ENCODE measurements around the gene LY6G6F. TPM values are rescaled to one million over a fixed set of nuclear protein-coding genes. Genes with fewer than 3 reads are reported as not detected.
A peak's percentile ranks its signal among the peaks of the same experiment; 100 is the strongest.

Gene LY6G6F
- total RNA-seq, 4 donors from 2014 or later: not detected

- Histone ChIP-seq H3K36me3 (peaks cover 0 to 76% (median 5%) of the 10 kb centered on the region in 3 donors), H3K27me3 (no peaks in the 10 kb centered on the region), H3K9me3 (no peaks in the 10 kb centered on the region), H3K4me3 (no peak overlapping the region), H3K4me1 (peaks cover 0 to 30% (median 13%) of the 10 kb centered on the region in 4 donors), H3K27ac (no peak overlapping the region)
- WGBS, 2 donors: 38 to 57% methylated on average over 3 of the region's 3 CpGs
- no peak for TF ChIP-seq EP300 (IDR thresholded peaks at IDR 0.05)
- no peak for TF ChIP-seq CTCF (IDR thresholded peaks at IDR 0.05)
- TF ChIP-seq POLR2A (IDR thresholded peaks at IDR 0.05): no peak
- no peak for DNase-seq (ENCODE audit: low spot score in 2 of 2)
Measured at GRCh38 chr6:31697555-31697954, 9.1 kb upstream of the LY6G6F start.

DNA sequence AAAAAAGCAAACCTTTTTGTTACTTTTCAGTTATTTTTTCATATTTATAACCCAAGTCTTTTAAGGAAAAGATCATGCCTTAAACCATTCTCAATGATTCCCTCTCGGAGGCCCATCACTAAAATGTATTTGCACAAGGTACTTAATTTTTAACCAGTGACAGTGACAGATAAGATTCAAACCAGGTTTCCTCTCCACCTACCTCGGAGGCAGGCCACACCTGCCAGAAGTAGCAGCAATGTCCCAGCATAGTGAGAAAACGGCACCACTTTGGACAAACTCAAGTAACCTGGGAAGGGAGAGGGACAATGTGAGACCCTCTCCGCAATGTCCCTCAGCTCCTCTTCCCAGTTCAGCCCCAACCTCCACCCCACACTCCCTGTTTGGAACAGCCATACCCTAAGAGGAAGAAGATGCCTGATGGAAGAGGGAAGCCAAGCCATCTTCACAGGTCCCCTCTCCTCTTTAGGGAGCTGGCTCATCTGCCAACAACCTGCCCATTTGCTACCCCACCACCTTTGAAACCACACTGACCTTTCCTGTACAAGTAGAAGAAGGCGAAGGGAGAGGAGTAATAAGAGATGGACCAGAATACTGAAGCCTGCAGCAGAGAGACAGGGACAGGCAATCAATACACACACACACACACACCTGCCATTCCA lies 5.8 kb upstream of the LY6G6F start:
- no peaks in the 10 kb centered on the region for H3K27me3 ChIP-seq
- peaks cover 0 to 38% (median 16%) of the 10 kb centered on the region in 4 donors for H3K4me1 ChIP-seq
- no peak for DNase-seq (ENCODE audit: low spot score in 2 of 2)
- H3K27ac ChIP-seq: peak overlapping the region in 1 of 4 donors; percentile 98
- 86 to 88% methylated on average over 5 of the region's 5 CpGs for WGBS, 2 donors
- no peaks in the 10 kb centered on the region for H3K9me3 ChIP-seq
- H3K4me3 ChIP-seq: no peak overlapping the region
- peaks cover 0 to 43% (median 5%) of the 10 kb centered on the region in 3 donors for H3K36me3 ChIP-seq
- TF ChIP-seq EP300 (IDR thresholded peaks at IDR 0.05) (no peak), CTCF (IDR thresholded peaks at IDR 0.05) (no peak), POLR2A (IDR thresholded peaks at IDR 0.05) (no peak)

- Histone ChIP-seq H3K36me3 (peaks cover 0 to 33% (median 0%) of the 10 kb centered on the region in 3 donors), H3K9me3 (no peaks in the 10 kb centered on the region), H3K4me1 (peaks cover 0 to 38% (median 16%) of the 10 kb centered on the region in 4 donors), H3K27me3 (no peaks in the 10 kb centered on the region), H3K27ac (peak overlapping the region; percentile 89 to 98 (median 96)), H3K4me3 (peak overlapping the region; percentile 61 to 92 (median 76))
- DNase-seq (ENCODE audit: low spot score in 2 of 2): no peak
- TF ChIP-seq CTCF (IDR thresholded peaks at IDR 0.05): no peak
- TF ChIP-seq EP300 (IDR thresholded peaks at IDR 0.05): no peak
- TF ChIP-seq POLR2A (IDR thresholded peaks at IDR 0.05): no peak
- WGBS, 2 donors: 14 to 21% methylated on average over 7 of the region's 7 CpGs
Measured at GRCh38 chr6:31701666-31702404, 4.8 kb upstream of the LY6G6F start.

- H3K27ac ChIP-seq: peak overlapping the region; percentile 89 to 98 (median 96)
- H3K36me3 ChIP-seq: peaks cover 0 to 28% (median 0%) of the 10 kb centered on the region in 3 donors
- H3K9me3 ChIP-seq: no peaks in the 10 kb centered on the region
- DNase-seq (ENCODE audit: low spot score in 2 of 2): no peak
- WGBS, 2 donors: 1% methylated on average over 10 of the region's 10 CpGs
- H3K4me1 ChIP-seq: peaks cover 0 to 38% (median 16%) of the 10 kb centered on the region in 4 donors
- H3K27me3 ChIP-seq: no peaks in the 10 kb centered on the region
- TF ChIP-seq CTCF (IDR thresholded peaks at IDR 0.05) (no peak), EP300 (IDR thresholded peaks at IDR 0.05) (no peak), POLR2A (IDR thresholded peaks at IDR 0.05) (no peak)
- peak overlapping the region; percentile 61 to 92 (median 76) for H3K4me3 ChIP-seq
Measured at GRCh38 chr6:31702405-31702818, 4.3 kb upstream of the LY6G6F start.
